Ectodermal cell (in vitro differentiated cells): Measurements from ENCODE around the gene ESRRG.
"Not testable (repeated sequence)": the region's sequence is repeated elsewhere in the genome, so short reads cannot be mapped to it uniquely, and the experiment has no call there.

Experiments
- H3K27ac ChIP-seq: 2 replicates; pipeline ENCODE4 v1.7.0; 2013; ENCODE audit warnings: mild to moderate bottlenecking, low read depth, low read length; ENCODE audit not compliant: insufficient read depth, poor library complexity, severe bottlenecking
- H3K27me3 ChIP-seq: 2 replicates; pipeline ENCODE4 v1.7.0; 2013; ENCODE audit warnings: mild to moderate bottlenecking, low read length; ENCODE audit not compliant: insufficient read depth, control insufficient read depth, poor library complexity, severe bottlenecking
- H3K36me3 ChIP-seq: one replicate; pipeline ENCODE4 v1.7.0; 2013; ENCODE audit warnings: low read length; ENCODE audit not compliant: control insufficient read depth, insufficient read depth
- H3K4me1 ChIP-seq: one replicate; pipeline ENCODE4 v1.7.0; 2013; ENCODE audit warnings: low read length; ENCODE audit not compliant: control insufficient read depth, insufficient read depth
- H3K4me3 ChIP-seq: 2 replicates; pipeline ENCODE4 v1.7.0; 2013; ENCODE audit warnings: low read depth, low read length, control low read depth; ENCODE audit not compliant: insufficient read depth
- H3K9me3 ChIP-seq: 2 replicates; pipeline ENCODE4 v1.7.0; 2013; ENCODE audit warnings: mild to moderate bottlenecking, low read length, moderate library complexity; ENCODE audit not compliant: control insufficient read depth
- WGBS, 2 experiments: methylation state at CpG; one replicate each; pipeline ENCODE4 v1.1.7; 2013; ENCODE audit warnings: missing lambda C conversion rate in 2 of 2; 5-methylcytosine and 5-hydroxymethylcytosine counted together

ESRRG gene

DNA sequence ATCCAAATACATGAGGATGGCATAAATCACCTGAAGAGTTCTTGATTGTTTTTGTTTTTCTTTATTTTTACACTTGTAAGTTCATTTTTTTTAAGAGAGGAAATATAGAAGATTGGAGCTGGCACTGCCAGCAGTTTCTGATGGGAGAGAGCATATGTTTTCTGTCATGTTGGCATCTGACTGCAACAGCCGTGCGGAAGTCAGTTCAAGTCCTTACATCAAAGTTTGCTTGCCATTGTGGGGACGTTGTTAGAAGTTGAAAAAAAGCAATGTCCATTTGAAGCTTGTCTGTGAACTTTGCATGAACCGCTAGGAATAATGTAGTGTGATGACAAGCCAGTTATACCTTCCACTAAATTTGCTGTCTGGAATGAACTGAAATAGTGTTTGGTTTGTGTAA lies 173.4 kb downstream of the ESRRG start:
- H3K36me3 ChIP-seq, result no peaks in the 10 kb centered on the region
- H3K27me3 ChIP-seq, result no peaks in the 10 kb centered on the region
- H3K9me3 ChIP-seq, result no peaks in the 10 kb centered on the region
- WGBS, 2 experiments, result 92 to 97% methylated on average over 4 of the region's 4 CpGs
- no peak overlapping the region for H3K27ac ChIP-seq
- no peak overlapping the region for H3K4me3 ChIP-seq
- no peaks in the 10 kb centered on the region for H3K4me1 ChIP-seq

DNA sequence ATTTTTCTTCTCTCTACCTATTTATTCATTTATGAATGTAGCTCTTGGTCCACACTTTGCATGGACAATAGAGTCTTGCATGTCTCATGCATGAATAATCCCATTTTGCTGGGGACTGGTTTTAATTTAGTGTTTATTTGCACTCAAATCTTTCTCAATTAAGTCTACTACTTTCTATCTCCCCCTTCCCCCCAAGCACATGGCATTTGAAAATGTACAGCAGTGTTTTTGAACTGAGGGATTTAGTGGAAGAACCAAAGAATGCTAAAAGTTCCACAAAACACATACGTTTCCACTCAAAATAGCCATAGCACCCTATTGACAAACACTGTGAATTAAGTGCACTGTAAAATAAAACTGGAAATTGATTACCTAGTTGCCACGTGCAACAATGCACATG lies 180.5 kb downstream of the ESRRG start:
- H3K4me1 ChIP-seq, result no peaks in the 10 kb centered on the region
- H3K36me3 ChIP-seq, result no peaks in the 10 kb centered on the region
- WGBS, 2 experiments, result 74 to 80% methylated on average over 2 of the region's 2 CpGs
- no peak overlapping the region for H3K27ac ChIP-seq
- no peaks in the 10 kb centered on the region for H3K27me3 ChIP-seq
- H3K4me3 ChIP-seq, result no peak overlapping the region
- no peaks in the 10 kb centered on the region for H3K9me3 ChIP-seq

DNA sequence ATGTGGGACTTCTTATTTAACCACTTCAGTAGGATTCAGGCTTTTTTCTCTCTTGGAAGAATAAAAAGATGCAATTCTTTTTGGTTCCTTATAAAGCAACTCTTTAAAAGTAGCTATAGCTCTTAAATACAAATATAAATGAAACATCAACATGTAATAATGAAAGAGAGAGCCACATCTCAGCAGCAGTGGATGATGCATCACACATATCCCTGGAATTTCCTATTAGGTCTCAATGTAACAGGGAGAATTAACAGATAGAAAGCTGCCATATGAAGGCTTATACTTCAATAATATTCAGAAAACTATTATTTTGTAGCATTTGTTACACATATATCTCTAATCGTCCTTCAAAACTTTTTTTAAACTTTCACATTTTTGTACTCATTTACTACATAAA lies 181.0 kb downstream of the ESRRG start:
- Histone ChIP-seq H3K9me3 (no peaks in the 10 kb centered on the region), H3K36me3 (no peaks in the 10 kb centered on the region), H3K27me3 (no peaks in the 10 kb centered on the region), H3K4me3 (no peak overlapping the region), H3K27ac (no peak overlapping the region), H3K4me1 (no peaks in the 10 kb centered on the region)
- 86 to 100% methylated on average over 1 of the region's 1 CpG for WGBS, 2 experiments

DNA sequence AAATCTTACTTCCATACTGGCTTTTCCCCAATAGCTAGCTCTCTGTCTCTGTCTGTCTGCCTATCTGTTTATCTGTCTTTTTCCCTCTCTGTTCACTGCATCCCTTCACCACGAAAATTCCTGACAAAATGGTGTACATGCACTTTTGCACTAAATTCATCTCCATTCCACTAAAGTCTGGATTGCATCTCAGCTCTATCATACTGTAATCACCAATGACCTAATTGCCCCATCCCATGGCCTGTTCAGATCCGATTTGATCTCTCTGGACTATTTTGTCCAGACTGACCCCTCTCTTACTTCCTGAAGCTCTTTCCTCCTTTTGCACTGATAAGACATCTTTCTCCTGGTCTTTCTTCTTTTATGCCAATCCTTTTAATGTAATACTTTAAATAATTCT lies 187.5 kb downstream of the ESRRG start:
- H3K27me3 ChIP-seq, result no peaks in the 10 kb centered on the region
- H3K36me3 ChIP-seq, result no peaks in the 10 kb centered on the region
- H3K27ac ChIP-seq, result no peak overlapping the region
- H3K4me3 ChIP-seq, result no peak overlapping the region
- H3K9me3 ChIP-seq, result no peaks in the 10 kb centered on the region
- no peaks in the 10 kb centered on the region for H3K4me1 ChIP-seq
- WGBS, 2 experiments, result 88 to 93% methylated on average over 2 of the region's 2 CpGs

DNA sequence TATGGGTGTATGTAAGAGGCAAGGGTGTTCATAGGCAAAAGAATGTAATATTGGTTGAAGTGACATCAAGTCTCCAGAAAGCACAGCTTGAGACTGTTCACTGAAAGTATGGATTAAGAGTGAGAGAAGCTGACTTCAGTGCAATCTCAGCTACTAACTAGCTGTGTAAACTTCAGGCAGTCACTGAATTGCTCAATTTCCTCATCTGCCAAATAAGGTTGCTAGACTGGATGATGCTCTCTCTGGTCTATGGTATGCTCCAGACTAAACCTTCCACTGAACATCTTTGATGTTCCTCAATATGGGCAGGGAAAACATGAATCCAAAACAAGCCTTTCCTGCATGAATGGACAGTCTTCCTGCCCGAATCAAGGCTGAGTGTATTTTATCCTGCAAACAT lies 188.2 kb downstream of the ESRRG start:
- H3K36me3 ChIP-seq, result no peaks in the 10 kb centered on the region
- H3K9me3 ChIP-seq, result no peaks in the 10 kb centered on the region
- 88 to 94% methylated on average over 1 of the region's 1 CpG for WGBS, 2 experiments
- H3K27me3 ChIP-seq, result no peaks in the 10 kb centered on the region
- H3K4me3 ChIP-seq, result no peak overlapping the region
- H3K27ac ChIP-seq, result no peak overlapping the region
- no peaks in the 10 kb centered on the region for H3K4me1 ChIP-seq

DNA sequence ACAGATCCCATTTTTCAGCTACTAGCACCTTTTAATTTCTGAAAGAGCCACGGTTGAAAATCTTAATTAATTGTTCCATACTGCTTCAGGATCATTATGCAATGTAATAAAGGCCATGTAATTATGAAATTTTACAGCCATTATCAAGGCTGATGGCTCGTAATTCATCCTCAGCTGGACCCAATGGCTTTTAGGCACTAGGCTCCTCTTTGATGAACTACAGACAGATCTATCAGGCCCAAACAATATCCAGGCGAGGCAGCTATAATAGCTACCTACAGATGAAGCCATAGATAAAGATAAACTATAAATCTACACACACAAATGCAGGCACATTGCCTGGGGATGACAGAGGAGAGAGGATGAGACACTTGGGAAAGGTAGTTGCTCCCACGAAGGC lies 189.5 kb downstream of the ESRRG start:
- Histone ChIP-seq H3K27ac (no peak overlapping the region), H3K4me1 (no peaks in the 10 kb centered on the region), H3K27me3 (no peaks in the 10 kb centered on the region), H3K36me3 (no peaks in the 10 kb centered on the region), H3K4me3 (no peak overlapping the region), H3K9me3 (no peaks in the 10 kb centered on the region)
- WGBS, 2 experiments, result 84 to 92% methylated on average over 2 to 4 of the region's 4 CpGs

DNA sequence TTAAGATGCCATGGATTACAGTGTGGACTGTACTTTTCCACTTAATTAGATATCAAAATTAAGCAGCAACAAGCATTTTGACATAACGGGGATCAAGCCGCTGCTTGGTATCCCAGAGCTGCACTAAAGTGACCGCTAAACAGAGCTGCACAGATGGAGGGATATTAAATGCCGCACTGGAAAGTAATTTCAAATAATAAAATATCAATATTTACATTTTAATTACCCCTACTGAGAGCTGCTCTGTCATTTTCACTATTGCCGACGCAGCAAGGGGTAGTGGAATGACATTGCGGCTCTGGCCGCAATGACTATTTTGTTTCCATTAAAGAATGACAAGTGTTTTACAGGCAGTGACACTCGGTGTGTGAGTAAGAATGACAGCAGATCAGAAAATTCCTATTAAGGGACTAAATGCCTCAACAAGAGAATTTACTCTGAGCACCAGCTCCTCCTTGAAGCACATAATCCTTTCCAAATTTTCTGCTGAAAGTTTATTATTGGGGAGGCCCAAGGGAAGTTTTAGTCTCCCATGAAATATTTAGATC lies 190.9 kb downstream of the ESRRG start:
- no peaks in the 10 kb centered on the region for H3K9me3 ChIP-seq
- 93 to 96% methylated on average over 8 of the region's 9 CpGs for WGBS, 2 experiments
- H3K4me3 ChIP-seq, result no peak overlapping the region
- no peak overlapping the region for H3K27ac ChIP-seq
- H3K27me3 ChIP-seq, result no peaks in the 10 kb centered on the region
- H3K36me3 ChIP-seq, result no peaks in the 10 kb centered on the region
- no peaks in the 10 kb centered on the region for H3K4me1 ChIP-seq

DNA sequence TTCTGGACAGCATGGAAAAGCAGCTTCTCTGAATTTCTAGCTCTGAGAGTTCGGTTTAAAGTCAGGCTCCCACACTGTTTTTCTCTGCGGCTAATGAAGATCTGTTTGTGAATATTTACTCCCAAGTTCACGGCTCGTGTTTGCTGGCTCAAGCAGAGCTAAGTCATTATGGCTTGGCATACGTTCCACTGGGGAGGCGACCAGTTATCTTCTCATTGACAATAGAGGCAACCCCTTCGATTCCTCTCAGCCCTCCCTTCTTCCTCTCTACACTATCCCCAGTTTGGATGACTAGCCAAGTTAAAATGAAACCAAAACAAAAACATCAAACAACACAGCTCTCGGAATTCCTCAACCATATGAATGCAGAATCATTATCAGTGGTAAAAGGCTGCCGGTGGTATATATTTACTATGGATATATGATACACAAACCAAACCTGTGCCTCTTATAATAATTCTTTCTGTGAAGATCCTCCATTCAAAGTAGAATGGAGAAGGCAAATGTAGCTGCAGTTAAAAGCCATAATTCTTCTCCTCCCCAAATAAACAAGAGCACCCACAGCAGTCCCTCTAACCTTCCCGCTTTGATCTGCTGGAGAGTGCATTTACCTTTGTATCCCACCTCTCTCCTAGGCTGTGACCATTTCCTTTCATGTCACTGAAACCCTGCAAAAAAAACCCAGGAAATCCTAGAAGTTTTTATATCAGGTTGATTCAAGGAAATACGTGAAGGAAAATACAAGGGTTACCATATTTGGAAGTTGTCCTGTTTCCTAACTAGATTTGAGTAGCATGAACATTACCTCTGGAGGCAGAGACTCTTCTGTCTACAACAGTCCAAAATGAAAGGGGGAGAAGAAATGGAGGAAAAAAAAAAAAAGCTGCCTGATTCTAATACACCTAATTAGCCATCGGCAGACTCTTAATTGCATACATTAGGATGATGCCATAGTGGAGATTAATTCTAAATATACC lies 191.7 kb downstream of the ESRRG start:
- Histone ChIP-seq H3K36me3 (no peaks in the 10 kb centered on the region), H3K4me1 (no peaks in the 10 kb centered on the region), H3K9me3 (no peaks in the 10 kb centered on the region), H3K4me3 (no peak overlapping the region), H3K27ac (no peak overlapping the region), H3K27me3 (no peaks in the 10 kb centered on the region)
- 83 to 84% methylated on average over 10 to 11 of the region's 12 CpGs for WGBS, 2 experiments

DNA sequence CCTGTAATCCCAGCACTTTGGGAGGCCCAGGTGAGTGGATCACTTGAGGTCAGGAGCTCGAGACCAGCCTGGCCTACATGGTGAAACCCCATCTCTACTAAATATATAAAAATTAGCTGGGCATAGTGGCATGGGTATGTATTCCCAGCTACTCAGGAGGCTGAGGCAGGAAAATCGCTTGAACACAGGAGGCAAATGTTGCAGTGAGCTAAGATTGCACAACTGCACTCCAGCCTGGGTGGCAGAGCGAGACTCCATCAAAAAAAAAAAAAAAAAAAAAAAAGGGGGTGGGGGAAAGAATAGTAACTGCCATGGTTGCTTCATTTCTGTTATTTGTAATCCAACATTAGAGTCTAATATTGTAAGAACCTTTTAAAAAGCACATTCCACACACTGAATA lies 193.4 kb downstream of the ESRRG start:
- 91 to 93% methylated on average over 2 to 3 of the region's 3 CpGs for WGBS, 2 experiments

DNA sequence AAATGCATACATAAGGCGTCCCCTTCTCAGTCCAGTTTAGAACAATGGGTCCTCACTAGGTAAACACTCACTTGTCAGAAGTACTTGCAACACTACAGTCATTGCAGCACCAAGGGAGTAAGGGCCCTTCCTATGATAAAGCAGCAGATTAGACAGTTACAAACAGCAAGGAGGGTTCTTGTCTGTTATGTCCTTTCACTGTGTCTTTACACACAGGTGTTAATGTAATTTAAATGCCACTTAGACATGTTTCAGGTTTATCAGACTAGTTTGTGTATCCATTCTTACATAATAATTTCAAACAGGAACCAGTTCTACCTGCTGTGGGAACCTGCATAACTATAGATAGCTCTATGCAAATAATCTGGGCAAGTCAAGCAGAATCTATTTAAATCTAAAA lies 194.4 kb downstream of the ESRRG start:
- H3K9me3 ChIP-seq, result no peaks in the 10 kb centered on the region
- WGBS, 2 experiments, result 71% methylated on average over 1 of the region's 1 CpG
- no peaks in the 10 kb centered on the region for H3K36me3 ChIP-seq

More for the DNA sequence above, 193.4 kb downstream of the ESRRG start:
- not testable (repeated sequence) for H3K27me3 ChIP-seq, H3K27ac ChIP-seq, H3K4me1 ChIP-seq, H3K36me3 ChIP-seq, H3K9me3 ChIP-seq, H3K4me3 ChIP-seq

More for the DNA sequence above, 194.4 kb downstream of the ESRRG start:
- no peaks in the 10 kb centered on the region for H3K27me3 ChIP-seq
- H3K27ac ChIP-seq, result no peak overlapping the region
- no peaks in the 10 kb centered on the region for H3K4me1 ChIP-seq
- no peak overlapping the region for H3K4me3 ChIP-seq
